Renal cortex interstitium (tissue), 11 donors: Measurements from ENCODE around the gene PALLD. TPM values are rescaled to one million over a fixed set of nuclear protein-coding genes. Genes with fewer than 3 reads are reported as not detected.
A peak's percentile ranks its signal among the peaks of the same experiment; 100 is the strongest.

Source experiments
- DNase-seq, 11 donors: peaks; one replicate each; pipeline ENCODE4 v3.0.0-alpha.2; 2013; ENCODE audit warnings: low read depth in 9 of 11, low spot score in 4 of 11; ENCODE audit errors: extremely low read depth in 1 of 11
- polyA plus RNA-seq, 3 donors: library from polyadenylated mRNA; unstranded; fragments of 120-200 nt; gene quantifications; one replicate each; pipeline ENCODE4 v1.2.1, GENCODE V29; 2013; ENCODE audit not compliant: insufficient read length in 3 of 3

The PALLD gene
- polyA plus RNA-seq, 3 donors, result 182 to 194 (median 191) TPM

DNA sequence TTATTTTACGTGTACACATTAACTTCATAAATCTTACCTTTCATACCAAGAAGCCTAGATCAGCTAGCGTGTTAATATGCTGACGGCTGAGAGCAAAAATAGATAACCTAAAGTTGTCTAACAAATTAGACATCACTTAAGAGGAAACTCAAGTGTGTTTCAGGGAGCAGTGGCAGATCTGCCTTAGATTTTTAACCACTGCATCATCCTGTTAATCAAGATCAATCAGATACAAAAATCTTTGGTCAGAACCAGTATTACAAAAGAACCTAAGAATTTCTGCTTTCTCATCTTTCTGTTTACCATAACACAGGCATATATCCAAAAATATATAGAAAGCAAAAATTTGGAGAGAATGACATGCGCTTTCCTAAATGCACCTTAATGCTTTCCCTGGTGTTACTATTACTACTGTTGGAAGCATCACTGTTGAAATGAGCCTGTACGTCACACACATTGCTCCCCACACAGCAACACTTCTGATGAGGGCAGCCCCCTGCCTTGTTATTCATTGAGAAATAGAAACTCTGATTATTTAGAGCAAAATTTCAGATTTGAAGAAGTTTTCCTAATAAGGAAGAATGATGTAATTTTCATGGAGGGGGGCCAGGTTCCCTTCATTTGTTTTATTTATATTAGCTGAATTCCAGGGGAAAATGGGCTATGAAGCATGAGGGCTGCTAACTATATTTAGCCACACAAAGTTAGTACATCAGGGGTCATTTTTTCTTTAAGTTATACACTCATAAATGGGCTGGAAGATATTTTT lies 360.9 kb downstream of the PALLD start:
- no peak for DNase-seq

DNA sequence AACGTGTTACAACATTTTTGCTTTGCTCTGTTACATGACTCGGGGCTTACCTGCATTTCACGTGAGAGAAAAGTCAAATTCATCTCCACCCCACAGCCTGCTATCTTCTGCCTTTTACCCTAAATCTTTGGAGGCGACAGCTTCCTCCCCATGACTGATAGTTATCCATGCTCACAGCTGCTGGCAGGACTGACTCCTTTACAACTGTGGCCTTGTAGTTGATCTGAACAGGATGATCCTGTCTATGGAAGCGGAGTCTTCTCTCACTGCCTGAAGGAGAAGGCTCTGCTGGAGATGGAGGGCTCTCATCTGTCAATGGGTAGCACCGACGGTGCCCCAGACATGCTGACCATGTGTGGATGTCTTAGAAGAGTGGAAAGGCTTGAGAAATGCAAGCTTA lies 362.2 kb downstream of the PALLD start:
- DNase-seq, result no peak

GRCh38 chr4:168859888-168860694 lies 363.2 kb downstream of the PALLD start:
- DNase-seq, result no peak

DNA sequence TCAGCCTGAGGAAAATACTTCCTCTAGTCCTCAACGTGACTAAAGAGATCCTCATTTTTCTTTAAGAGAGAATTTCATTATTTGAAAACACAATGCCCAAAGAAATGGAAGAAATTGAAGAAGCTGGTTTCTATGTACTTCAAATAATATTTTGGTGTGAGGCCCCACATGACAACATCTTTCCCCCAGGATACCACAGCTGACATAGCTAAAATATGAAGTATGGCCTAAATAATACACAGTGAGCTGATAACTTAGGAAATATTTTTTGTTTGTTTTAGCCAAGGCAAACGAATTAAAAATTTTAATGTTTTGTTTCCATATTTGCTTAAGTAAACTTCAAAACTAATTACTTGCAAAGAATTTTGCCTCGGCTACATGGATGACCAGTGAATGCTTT lies 364.0 kb downstream of the PALLD start:
- DNase-seq, result no peak

DNA sequence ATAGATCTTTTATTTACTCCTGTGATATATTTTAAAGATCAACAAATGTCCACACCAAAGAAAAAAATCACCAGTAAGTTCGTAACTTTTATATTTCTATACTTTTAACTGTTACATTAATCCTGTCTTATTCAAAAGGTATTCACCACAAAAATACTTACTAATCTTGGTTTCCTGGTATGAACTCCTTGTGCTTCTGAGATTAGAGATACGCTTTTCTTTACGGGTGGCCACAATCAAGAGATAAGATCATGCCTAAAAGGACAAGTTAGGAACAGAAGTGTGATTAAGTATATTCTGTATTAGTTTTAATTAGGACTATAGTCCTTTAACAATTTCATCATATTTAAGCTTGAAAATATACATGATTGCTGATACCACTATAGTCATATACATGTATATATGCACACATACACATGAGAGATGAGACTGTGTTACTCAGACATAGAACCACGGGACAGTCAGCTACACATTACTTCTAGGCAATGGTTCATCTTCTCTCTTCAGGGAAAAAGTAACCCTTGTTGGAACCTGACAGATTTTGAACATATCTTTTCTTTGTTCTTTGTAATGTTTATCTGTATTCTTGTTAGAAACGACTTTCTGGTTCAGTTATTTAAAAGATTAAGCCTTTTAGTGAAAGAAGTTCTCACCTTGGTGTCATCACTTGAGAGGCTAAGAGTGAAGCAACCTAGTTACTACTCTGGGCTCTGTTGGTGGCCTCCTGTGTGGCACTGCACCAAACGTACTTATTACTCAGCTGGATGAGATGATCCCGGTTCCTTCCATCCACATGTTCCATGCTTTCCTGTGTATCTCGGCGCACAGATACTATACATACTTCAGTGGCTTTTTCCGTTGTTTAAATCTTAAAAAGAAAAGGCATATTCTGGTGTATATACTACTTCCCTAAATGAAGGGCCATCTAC lies 367.1 kb downstream of the PALLD start:
- DNase-seq, result no peak

DNA sequence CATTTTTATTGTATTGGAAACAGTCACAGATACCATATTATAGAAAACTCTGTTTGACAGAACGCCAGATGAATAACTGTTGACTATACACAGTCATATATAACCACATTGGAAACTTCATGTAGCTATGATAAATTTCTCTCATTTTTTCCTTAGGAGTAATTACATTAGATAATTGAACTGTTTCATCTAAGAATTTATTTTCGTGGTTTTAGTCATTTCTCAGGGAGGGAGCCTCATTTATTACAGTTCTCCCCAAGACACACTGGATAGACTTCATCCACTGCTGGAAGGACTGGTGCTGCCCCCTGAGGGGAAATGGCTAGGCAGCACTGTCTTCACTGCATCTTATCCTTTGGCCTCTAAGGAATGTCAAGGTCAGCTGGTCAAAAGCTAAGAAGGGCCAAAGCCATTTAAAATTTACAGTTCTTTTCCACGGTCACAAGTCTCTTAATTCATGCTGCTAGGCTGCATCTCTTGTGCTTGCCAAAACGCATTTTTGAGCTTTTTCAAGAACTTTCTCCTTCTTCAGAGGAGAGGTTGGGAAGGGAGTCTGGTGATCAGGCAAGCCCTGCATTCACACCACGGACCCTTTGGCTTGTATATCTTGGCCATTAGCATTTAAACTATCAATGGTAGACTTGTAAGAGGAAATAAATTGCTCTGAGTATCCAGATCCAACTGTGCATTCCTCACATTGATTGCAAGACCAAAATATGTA lies 368.1 kb downstream of the PALLD start:
- peak in 6 of 11 donors; percentile 59 to 78 (median 68) for DNase-seq

DNA sequence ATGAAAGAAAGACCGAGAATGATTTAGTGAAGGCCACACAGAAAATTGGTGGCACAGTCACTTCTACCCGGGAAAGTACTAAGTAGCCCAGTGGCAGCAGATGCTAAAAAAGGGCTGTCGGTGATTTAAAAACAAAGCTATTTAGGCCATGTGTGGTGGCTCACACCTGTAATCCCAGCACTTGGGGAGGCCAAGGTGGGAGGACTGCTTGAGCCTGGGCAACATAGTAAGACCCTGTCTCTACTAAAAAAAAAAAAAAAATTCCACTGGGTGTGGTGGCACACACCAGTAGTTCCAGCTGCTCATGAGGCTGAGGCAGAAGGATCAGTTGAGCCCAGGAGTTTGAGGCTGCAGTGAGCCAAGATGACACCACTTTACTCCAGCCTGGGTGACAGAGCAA lies 369.0 kb downstream of the PALLD start:
- no peak for DNase-seq

GRCh38 chr4:168866635-168867034 lies 369.8 kb downstream of the PALLD start:
- no peak for DNase-seq

DNA sequence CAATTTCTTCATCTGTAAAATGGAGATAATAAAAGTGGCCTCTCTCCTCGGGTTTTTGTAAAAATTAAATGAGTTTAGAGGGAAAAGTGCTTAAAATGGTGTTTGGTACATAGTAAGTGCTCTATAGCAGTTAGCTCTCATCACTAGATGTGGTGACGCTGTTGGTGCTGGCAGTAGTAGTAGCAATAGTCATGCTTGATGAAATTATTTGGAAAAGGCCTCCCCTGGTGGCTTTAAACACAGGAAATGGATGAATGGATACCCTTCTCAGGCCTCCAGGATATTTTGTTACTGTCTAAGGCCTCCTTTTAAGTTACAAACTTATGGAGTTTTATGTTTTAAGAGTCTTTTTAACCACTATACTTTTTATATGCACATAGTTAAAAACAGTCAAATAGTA lies 370.3 kb downstream of the PALLD start:
- no peak for DNase-seq

DNA sequence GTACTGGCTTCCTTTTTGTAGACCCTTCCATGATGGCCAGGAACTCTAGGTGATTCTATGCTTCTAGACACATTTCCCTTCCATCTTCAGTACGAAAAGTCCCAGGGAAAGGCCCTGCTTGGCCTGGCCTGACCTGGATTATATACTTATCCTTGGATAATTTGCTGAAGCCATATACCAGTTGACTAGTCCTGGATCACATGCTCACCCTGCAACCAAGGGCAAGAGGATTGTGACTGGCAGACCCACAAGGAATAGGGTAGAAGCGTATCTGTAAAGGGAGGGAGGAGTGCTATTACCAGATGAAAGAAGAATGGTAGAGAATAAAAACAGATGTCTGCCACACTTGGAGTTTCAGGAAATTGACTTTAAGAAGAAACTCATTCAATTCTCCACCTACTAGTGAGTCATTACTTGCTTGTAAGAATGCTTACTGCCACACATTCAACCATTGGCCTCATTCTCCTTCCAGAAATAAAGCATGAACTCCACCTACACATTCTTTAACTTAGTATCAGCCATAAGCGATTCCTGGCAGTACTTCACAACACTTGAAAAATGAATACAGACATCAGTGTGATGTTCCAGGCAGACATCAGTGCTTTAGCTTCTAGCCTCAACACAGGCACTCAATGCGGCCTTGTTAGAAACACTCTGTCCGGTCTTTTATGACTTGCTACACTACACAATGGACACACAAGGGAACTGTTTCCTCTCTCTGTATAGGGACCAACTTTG lies 371.4 kb downstream of the PALLD start:
- DNase-seq, result no peak

DNA sequence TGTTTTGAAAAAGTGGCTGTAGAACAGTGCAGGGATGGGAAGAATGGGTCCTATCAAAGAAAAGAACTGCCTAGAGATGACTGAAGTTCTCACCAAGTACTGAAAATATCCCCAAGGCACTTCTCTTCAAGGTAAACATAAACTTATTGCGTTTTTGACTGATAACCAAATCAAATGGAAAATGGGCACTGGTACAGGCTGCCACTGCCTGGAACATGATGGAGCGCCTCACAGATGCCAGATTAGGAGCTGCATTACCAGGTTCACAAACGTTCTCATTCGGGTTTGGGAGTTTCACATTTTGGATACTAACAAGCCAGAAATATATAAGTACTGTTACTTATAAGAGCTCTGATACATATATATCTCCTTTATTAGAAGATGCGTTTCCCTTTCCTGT lies 371.9 kb downstream of the PALLD start:
- DNase-seq, result no peak

- DNase-seq, result no peak
Observed at GRCh38 chr4:168870004-168870403, 373.2 kb downstream of the PALLD start.

DNA sequence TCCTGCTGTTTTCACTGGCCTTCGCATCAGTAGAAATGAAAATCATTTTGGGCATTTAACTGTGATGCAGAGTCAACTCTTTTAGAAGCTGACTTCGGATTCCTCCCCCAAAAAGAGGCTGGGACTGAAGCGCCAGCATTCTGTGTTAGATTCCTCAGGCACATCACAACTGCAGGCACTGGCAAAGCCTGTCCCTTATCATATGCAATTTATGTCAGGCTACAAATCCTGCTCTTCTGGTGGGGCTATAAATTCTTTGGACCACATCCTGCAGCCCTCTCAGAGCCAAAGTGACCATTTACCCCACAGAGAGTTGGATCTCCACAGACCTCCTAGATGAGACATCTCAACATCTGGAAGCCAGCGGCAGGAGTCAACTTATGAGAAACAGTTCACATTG lies 374.8 kb downstream of the PALLD start:
- no peak for DNase-seq

DNA sequence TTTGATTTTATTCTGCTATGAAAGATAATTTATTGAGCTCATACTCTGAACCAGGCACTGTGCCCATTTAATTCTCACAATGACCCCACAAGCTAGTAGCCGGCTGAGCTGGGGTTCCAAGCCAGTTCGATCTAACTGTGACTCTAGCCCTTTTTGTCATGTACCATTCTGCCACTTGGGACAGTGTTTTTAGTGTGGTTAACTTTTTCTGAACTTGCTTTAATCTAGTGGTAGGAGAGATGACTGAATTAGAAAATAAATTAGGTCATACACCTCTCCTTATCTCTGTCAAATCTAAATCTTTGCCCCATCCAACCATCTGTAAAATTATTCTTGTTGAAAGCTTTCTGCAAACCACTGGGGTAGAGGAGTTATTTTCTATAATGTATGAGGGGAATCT lies 377.2 kb downstream of the PALLD start:
- no peak for DNase-seq

GRCh38 chr4:168876106-168876505 lies 379.3 kb downstream of the PALLD start:
- DNase-seq, result no peak

GRCh38 chr4:168877511-168878491 lies 380.9 kb downstream of the PALLD start:
- peak in 3 of 11 donors; percentile 34 to 42 (median 39) for DNase-seq

DNA sequence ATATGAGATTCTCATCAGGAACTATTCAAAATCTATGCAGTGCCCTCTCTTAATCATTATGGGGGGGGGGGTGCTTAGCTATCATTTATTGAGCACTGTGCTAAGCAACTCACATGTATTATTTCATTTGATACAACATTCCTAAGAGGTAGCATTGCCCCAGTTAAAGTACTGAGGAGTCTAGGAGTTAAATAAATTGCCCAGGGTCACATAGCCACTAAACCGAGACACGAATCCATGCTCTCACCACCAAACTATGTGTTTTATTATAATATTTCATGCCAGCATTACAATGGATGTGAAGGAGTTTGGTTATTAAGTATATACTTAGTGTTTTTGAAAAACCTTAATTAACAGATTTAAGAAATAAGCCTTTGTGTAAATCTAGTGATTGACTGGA lies 381.8 kb downstream of the PALLD start:
- no peak for DNase-seq
